OCI-LY1 (cell line): ENCODE results near the gene CLEC11A.

Experiments
- H2AFZ ChIP-seq: fragments of 200-600 bp; sonication (generic), shearing (Covaris generic); 2 replicates; pipeline ENCODE4 v1.6.0; 2014; ENCODE audit warnings: antibody characterized with exemption, mild to moderate bottlenecking, low read length
- H3F3A ChIP-seq: fragments of 200-600 bp; sonication (generic), shearing (Covaris generic); 2 replicates; pipeline ENCODE4 v1.6.0; 2014; ENCODE audit warnings: mild to moderate bottlenecking, antibody characterized with exemption, low read length, moderate library complexity; ENCODE audit not compliant: insufficient read depth
- H3K27ac ChIP-seq: fragments of 200-600 bp; sonication (generic); 2 replicates; pipeline ENCODE4 v1.5.1; 2014; ENCODE audit warnings: low read length, mixed run types, mild to moderate bottlenecking, low read depth; ENCODE audit not compliant: poor library complexity, severe bottlenecking
- H3K27me3 ChIP-seq: fragments of 200-600 bp; sonication (generic); 2 replicates; pipeline ENCODE4 v1.6.0; 2014; ENCODE audit warnings: antibody characterized with exemption, mild to moderate bottlenecking, low read length, moderate library complexity; ENCODE audit not compliant: insufficient read depth
- H3K36me3 ChIP-seq: fragments of 200-600 bp; sonication (generic); 2 replicates; pipeline ENCODE4 v1.6.1; 2014; ENCODE audit warnings: mild to moderate bottlenecking, antibody characterized with exemption, low read length, moderate library complexity, mixed read lengths; ENCODE audit not compliant: insufficient read depth
- H3K4me1 ChIP-seq: fragments of 200-600 bp; sonication (generic); 2 replicates; pipeline ENCODE4 v1.5.1; 2014; ENCODE audit warnings: mild to moderate bottlenecking, low read length, moderate library complexity; ENCODE audit not compliant: insufficient read depth, severe bottlenecking
- H3K4me2 ChIP-seq: fragments of 200-600 bp; sonication (generic), shearing (Covaris generic); 2 replicates; pipeline ENCODE4 v1.6.1; 2014; ENCODE audit warnings: low read length
- H3K4me3 ChIP-seq: fragments of 200-600 bp; sonication (generic); 2 replicates; pipeline ENCODE4 v1.5.1; 2014; ENCODE audit warnings: low read length, low read depth, mild to moderate bottlenecking, mixed read lengths; ENCODE audit not compliant: poor library complexity, severe bottlenecking
- H3K79me2 ChIP-seq: fragments of 200-600 bp; shearing (Covaris generic); 2 replicates; pipeline ENCODE4 v1.6.1; 2016; ENCODE audit warnings: mixed run types, low read length, mixed read lengths; ENCODE audit not compliant: insufficient read depth
- H3K9ac ChIP-seq: fragments of 200-600 bp; sonication (generic), shearing (Covaris generic); 2 replicates; pipeline ENCODE4 v1.6.1; 2014; ENCODE audit warnings: mild to moderate bottlenecking, low read length, mixed read lengths
- H3K9me2 ChIP-seq: fragments of 200-600 bp; sonication (generic), shearing (Covaris generic); 2 replicates; pipeline ENCODE4 v1.6.1; 2014; ENCODE audit warnings: low read depth, mild to moderate bottlenecking, low read length, mixed read lengths
- H3K9me3 ChIP-seq: fragments of 200-600 bp; shearing (Covaris generic); 2 replicates; pipeline ENCODE4 v1.6.1; 2014; ENCODE audit warnings: low read length, mixed read lengths
- H4K20me1 ChIP-seq: fragments of 200-600 bp; sonication (generic), shearing (Covaris generic); 2 replicates; pipeline ENCODE4 v1.6.0; 2016; ENCODE audit warnings: mild to moderate bottlenecking, low read length; ENCODE audit not compliant: insufficient read depth
- CTCF ChIP-seq: fragments of 200-600 bp; sonication (generic), shearing (Covaris generic); IDR thresholded peaks from 2 replicates; pipeline ENCODE4 v1.5.1; 2017; ENCODE audit warnings: mild to moderate bottlenecking, antibody characterized with exemption, low read length, moderate library complexity, mixed read lengths
- EZH2 ChIP-seq: fragments of 200-600 bp; sonication (generic), shearing (Covaris generic); IDR thresholded peaks from 2 replicates; pipeline ENCODE4 v1.8.0; 2017; ENCODE audit warnings: borderline replicate concordance, mixed run types, mild to moderate bottlenecking, antibody characterized with exemption, low read length, moderate library complexity, mixed read lengths

The CLEC11A gene

GRCh38 chr19:50717891-50718254, 5.3 kb upstream of the CLEC11A start:
- H3K36me3 ChIP-seq: no peaks in the 10 kb centered on the region
- H3K27me3 ChIP-seq: no peaks in the 10 kb centered on the region
- H3K4me3 ChIP-seq: no peak overlapping the region
- no peaks in the 10 kb centered on the region for H4K20me1 ChIP-seq
- no peaks in the 10 kb centered on the region for H3F3A ChIP-seq
- H3K9ac ChIP-seq: no peak overlapping the region
- TF ChIP-seq EZH2 (no peak), CTCF (no peak)
- no peaks in the 10 kb centered on the region for H3K9me2 ChIP-seq
- no peak overlapping the region for H3K27ac ChIP-seq
- no peaks in the 10 kb centered on the region for H3K9me3 ChIP-seq
- no peaks in the 10 kb centered on the region for H3K4me1 ChIP-seq
- H3K79me2 ChIP-seq: no peaks in the 10 kb centered on the region
- no peak overlapping the region for H2AFZ ChIP-seq
- H3K4me2 ChIP-seq: no peak overlapping the region

GRCh38 chr19:50718255-50719118, 4.7 kb upstream of the CLEC11A start:
- H2AFZ ChIP-seq: no peak overlapping the region
- no peak overlapping the region for H3K4me3 ChIP-seq
- H3K36me3 ChIP-seq: no peaks in the 10 kb centered on the region
- H3K4me2 ChIP-seq: no peak overlapping the region
- H3K9me3 ChIP-seq: no peaks in the 10 kb centered on the region
- no peaks in the 10 kb centered on the region for H3K9me2 ChIP-seq
- no peak overlapping the region for H3K9ac ChIP-seq
- H3F3A ChIP-seq: no peaks in the 10 kb centered on the region
- no peaks in the 10 kb centered on the region for H3K27me3 ChIP-seq
- no peaks in the 10 kb centered on the region for H3K79me2 ChIP-seq
- H3K4me1 ChIP-seq: no peaks in the 10 kb centered on the region
- H3K27ac ChIP-seq: no peak overlapping the region
- H4K20me1 ChIP-seq: no peaks in the 10 kb centered on the region
- no peak for TF ChIP-seq CTCF
- no peak for TF ChIP-seq EZH2

GRCh38 chr19:50719119-50719435, 4.1 kb upstream of the CLEC11A start:
- no peaks in the 10 kb centered on the region for H4K20me1 ChIP-seq
- H3K36me3 ChIP-seq: no peaks in the 10 kb centered on the region
- H3K4me1 ChIP-seq: no peaks in the 10 kb centered on the region
- no peaks in the 10 kb centered on the region for H3K79me2 ChIP-seq
- H3K9ac ChIP-seq: no peak overlapping the region
- TF ChIP-seq EZH2: no peak
- TF ChIP-seq CTCF: no peak
- H3K27me3 ChIP-seq: no peaks in the 10 kb centered on the region
- H3K4me3 ChIP-seq: no peak overlapping the region
- H2AFZ ChIP-seq: no peak overlapping the region
- no peaks in the 10 kb centered on the region for H3K9me3 ChIP-seq
- no peaks in the 10 kb centered on the region for H3F3A ChIP-seq
- no peak overlapping the region for H3K27ac ChIP-seq
- no peaks in the 10 kb centered on the region for H3K9me2 ChIP-seq
- H3K4me2 ChIP-seq: no peak overlapping the region
